Liver (tissue), 9 donors: ENCODE measurements around the gene GRIP2. TPM values are rescaled to one million over a fixed set of nuclear protein-coding genes. Genes with fewer than 3 reads are reported as not detected.

Experiments
- DNase-seq: peaks from one replicate; pipeline ENCODE4 v3.0.0-alpha.2; 2017; ENCODE audit warnings: low spot score
- H3K27ac ChIP-seq, 2 donors: one replicate each; pipeline ENCODE4 v1.7.0; 2013; ENCODE audit warnings: inconsistent platforms in 2 of 2, low read length in 2 of 2, control low read depth in 1 of 2, low read depth in 1 of 2, mild to moderate bottlenecking in 1 of 2
- H3K27me3 ChIP-seq, 4 donors: one replicate each; pipeline versions ENCODE4 v1.6.1 to v1.7.0; 2013; ENCODE audit warnings: low read length in 3 of 4, inconsistent platforms in 1 of 4, mild to moderate bottlenecking in 1 of 4, moderate library complexity in 1 of 4; ENCODE audit not compliant: control insufficient read depth in 4 of 4, insufficient read depth in 4 of 4
- H3K36me3 ChIP-seq, 4 donors: one replicate each; pipeline versions ENCODE4 v1.6.1 to v1.7.0; 2013; ENCODE audit warnings: low read length in 3 of 4, mild to moderate bottlenecking in 3 of 4, low read depth in 1 of 4, moderate library complexity in 1 of 4; ENCODE audit not compliant: control insufficient read depth in 4 of 4, insufficient read depth in 3 of 4
- H3K4me1 ChIP-seq, 4 donors: one replicate each; pipeline versions ENCODE4 v1.6.1 to v1.7.0; 2013; ENCODE audit warnings: low read length in 3 of 4, mild to moderate bottlenecking in 3 of 4, moderate library complexity in 1 of 4; ENCODE audit not compliant: control insufficient read depth in 4 of 4, insufficient read depth in 4 of 4
- H3K4me3 ChIP-seq, 3 donors: one replicate each; pipeline versions ENCODE4 v1.6.1 to v1.7.0; 2013; ENCODE audit warnings: low read length in 3 of 3, control low read depth in 1 of 3, low read depth in 1 of 3, mild to moderate bottlenecking in 1 of 3
- H3K9ac ChIP-seq, 2 donors: one replicate each; pipeline ENCODE4 v1.7.0; 2013; ENCODE audit warnings: low read length in 2 of 2, mild to moderate bottlenecking in 2 of 2, moderate library complexity in 2 of 2, control low read depth in 1 of 2, low read depth in 1 of 2
- H3K9me3 ChIP-seq, 4 donors: one replicate each; pipeline versions ENCODE4 v1.6.1 to v1.7.0; 2013; ENCODE audit warnings: low read length in 3 of 4; ENCODE audit not compliant: control insufficient read depth in 4 of 4
- ATF3 ChIP-seq: IDR thresholded peaks from 2 replicates; pipeline ENCODE4 v1.6.1; 2016; ENCODE audit warnings: antibody characterized with exemption
- EGR1 ChIP-seq, 2 donors: IDR thresholded peaks; 2 replicates each; pipeline ENCODE4 v1.6.1; 2016 to 2018; ENCODE audit warnings: antibody characterized with exemption in 2 of 2, low read depth in 2 of 2
- FOXA1 ChIP-seq: IDR thresholded peaks from 2 replicates; pipeline ENCODE4 v1.6.1; 2016; ENCODE audit warnings: antibody characterized with exemption
- FOXA2 ChIP-seq: IDR thresholded peaks from 2 replicates; pipeline ENCODE4 v1.6.1; 2016; ENCODE audit warnings: antibody characterized with exemption
- GABPA ChIP-seq, 2 donors: IDR thresholded peaks in 1 of 2; conservative IDR thresholded peaks in 1 of 2; 2 replicates each; pipeline ENCODE4 v1.6.1; 2016; ENCODE audit warnings: antibody characterized with exemption in 2 of 2, mild to moderate bottlenecking in 1 of 2, moderate library complexity in 1 of 2
- HNF4A ChIP-seq, 2 donors: conservative IDR thresholded peaks; 2 replicates each; pipeline ENCODE4 v1.6.1; 2016; ENCODE audit warnings: antibody characterized with exemption in 2 of 2, mild to moderate bottlenecking in 2 of 2
- HNF4G ChIP-seq: IDR thresholded peaks from 2 replicates; pipeline ENCODE4 v1.6.1; 2016; ENCODE audit warnings: antibody characterized with exemption
- JUND ChIP-seq, 2 donors: IDR thresholded peaks; 2 replicates each; pipeline ENCODE4 v1.6.1; 2016; ENCODE audit warnings: antibody characterized with exemption in 2 of 2
- MAX ChIP-seq: IDR thresholded peaks from 2 replicates; pipeline ENCODE4 v1.6.1; 2016; ENCODE audit warnings: antibody characterized with exemption
- NR2F2 ChIP-seq: IDR thresholded peaks from 2 replicates; pipeline ENCODE4 v1.6.1; 2016; ENCODE audit warnings: antibody characterized with exemption
- RXRA ChIP-seq, 2 donors: IDR thresholded peaks; 2 replicates each; pipeline ENCODE4 v1.6.1; 2017 to 2018; ENCODE audit warnings: antibody characterized with exemption in 2 of 2, mild to moderate bottlenecking in 1 of 2
- SP1 ChIP-seq: IDR thresholded peaks from 2 replicates; pipeline ENCODE4 v1.6.1; 2018; ENCODE audit warnings: antibody characterized with exemption, mild to moderate bottlenecking
- TAF1 ChIP-seq: conservative IDR thresholded peaks from 2 replicates; pipeline ENCODE4 v1.6.1; 2016; ENCODE audit warnings: antibody characterized with exemption, mild to moderate bottlenecking
- YY1 ChIP-seq: IDR thresholded peaks from 2 replicates; pipeline ENCODE4 v1.6.1; 2016; ENCODE audit warnings: antibody characterized with exemption, mild to moderate bottlenecking
- WGBS: extraction: QIAGEN DNeasy Blood & Tissue Kit; methylation state at CpG from one replicate; pipeline ENCODE4 v1.1.7; 2013; 5-methylcytosine and 5-hydroxymethylcytosine counted together
- polyA plus RNA-seq, 2 donors: library from polyadenylated mRNA; stranded (reverse) in 1 of 2; unstranded in 1 of 2; fragments of 200-250 nt in 1 of 2; fragments of >200 nt in 1 of 2; fragmentation: Nextera tagmentation in 1 of 2; extraction: Ambion mirVana in 1 of 2; gene quantifications; one replicate each; pipeline versions ENCODE4 v1.2.1 to v1.2.3, GENCODE V29; 2013 to 2015
- total RNA-seq, 2 donors: library from RNA; depleted of rRNA; stranded (reverse); fragments of >200 nt; gene quantifications; one replicate each; pipeline ENCODE4 v1.2.3, GENCODE V29; 2014
- TF ChIP-seq, protein P1 (sequence below): IDR thresholded peaks from 2 replicates; pipeline ENCODE4 v1.6.1; 2016; ENCODE audit warnings: antibody characterized with exemption
- TF ChIP-seq, protein P2 (sequence below): fragments of 150-350 bp; IDR thresholded peaks from 2 replicates; pipeline ENCODE4 v1.5.1; 2017; ENCODE audit warnings: improper control_type of control experiment, low read depth, low read length; ENCODE audit not compliant: missing input control
- donor health status: healthy.
- donor health status: healthy.
- donor health status: healthy.
- donor health status: healthy.
- donor health status: healthy.

GRIP2 gene
- total and polyA plus RNA-seq, 4 donors, result 0.05 to 0.33 (median 0.09) TPM; not detected in 1

DNA sequence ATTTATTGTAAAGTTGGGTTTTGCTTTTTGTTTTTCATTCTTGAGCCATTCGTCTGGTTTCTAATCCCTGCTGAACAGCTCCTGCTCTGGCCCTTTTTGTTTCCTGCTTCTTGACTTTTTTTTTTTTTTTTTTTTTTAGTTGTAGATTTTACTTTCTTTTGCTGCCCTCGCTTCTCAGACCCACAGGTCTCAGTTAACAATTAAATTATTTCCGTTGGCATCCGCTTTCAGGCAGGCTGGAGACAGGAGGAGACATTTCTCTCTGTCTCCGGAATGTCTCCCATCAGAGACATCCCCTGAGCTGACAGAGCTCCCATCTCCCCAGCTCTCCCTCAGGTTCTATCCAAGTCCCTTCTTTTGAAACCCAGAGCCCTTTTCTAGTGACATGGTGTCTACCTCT lies 69.1 kb downstream of the GRIP2 start:
- H3K36me3 ChIP-seq, result no peaks in the 10 kb centered on the region
- H3K27me3 ChIP-seq, result no peaks in the 10 kb centered on the region
- no peaks in the 10 kb centered on the region for H3K4me1 ChIP-seq
- no peak overlapping the region for H3K4me3 ChIP-seq
- DNase-seq, result no peak
- no peak for TF ChIP-seq HNF4G
- TF ChIP-seq GABPA (IDR thresholded peaks at IDR 0.05 in 1 of 2, conservative IDR thresholded peaks at IDR 0.05 in 1 of 2), result no peak
- TF ChIP-seq JUND (IDR thresholded peaks at IDR 0.05), result no peak
- TF ChIP-seq, protein P1, sequence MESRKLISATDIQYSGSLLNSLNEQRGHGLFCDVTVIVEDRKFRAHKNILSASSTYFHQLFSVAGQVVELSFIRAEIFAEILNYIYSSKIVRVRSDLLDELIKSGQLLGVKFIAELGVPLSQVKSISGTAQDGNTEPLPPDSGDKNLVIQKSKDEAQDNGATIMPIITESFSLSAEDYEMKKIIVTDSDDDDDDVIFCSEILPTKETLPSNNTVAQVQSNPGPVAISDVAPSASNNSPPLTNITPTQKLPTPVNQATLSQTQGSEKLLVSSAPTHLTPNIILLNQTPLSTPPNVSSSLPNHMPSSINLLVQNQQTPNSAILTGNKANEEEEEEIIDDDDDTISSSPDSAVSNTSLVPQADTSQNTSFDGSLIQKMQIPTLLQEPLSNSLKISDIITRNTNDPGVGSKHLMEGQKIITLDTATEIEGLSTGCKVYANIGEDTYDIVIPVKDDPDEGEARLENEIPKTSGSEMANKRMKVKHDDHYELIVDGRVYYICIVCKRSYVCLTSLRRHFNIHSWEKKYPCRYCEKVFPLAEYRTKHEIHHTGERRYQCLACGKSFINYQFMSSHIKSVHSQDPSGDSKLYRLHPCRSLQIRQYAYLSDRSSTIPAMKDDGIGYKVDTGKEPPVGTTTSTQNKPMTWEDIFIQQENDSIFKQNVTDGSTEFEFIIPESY, result no peak
- WGBS, result 79% methylated on average over 5 of the region's 5 CpGs
- no peaks in the 10 kb centered on the region for H3K9me3 ChIP-seq
- H3K27ac ChIP-seq, result no peak overlapping the region
- H3K9ac ChIP-seq, result no peak overlapping the region

- no peak overlapping the region for H3K27ac ChIP-seq
- H3K9ac ChIP-seq, result no peak overlapping the region
- no peaks in the 10 kb centered on the region for H3K9me3 ChIP-seq
- no peaks in the 10 kb centered on the region for H3K36me3 ChIP-seq
- no peaks in the 10 kb centered on the region for H3K4me1 ChIP-seq
- no peak for DNase-seq
- H3K27me3 ChIP-seq, result no peaks in the 10 kb centered on the region
- TF ChIP-seq FOXA1 (no peak), JUND (IDR thresholded peaks at IDR 0.05) (no peak), MAX (no peak), TAF1 (no peak), NR2F2 (no peak)
- TF ChIP-seq, protein P1, result no peak
- H3K4me3 ChIP-seq, result no peak overlapping the region
- 87% methylated on average over 12 of the region's 12 CpGs for WGBS
These were observed 69.7 kb downstream of the GRIP2 start for GRCh38 chr3:14470461-14470860.

DNA sequence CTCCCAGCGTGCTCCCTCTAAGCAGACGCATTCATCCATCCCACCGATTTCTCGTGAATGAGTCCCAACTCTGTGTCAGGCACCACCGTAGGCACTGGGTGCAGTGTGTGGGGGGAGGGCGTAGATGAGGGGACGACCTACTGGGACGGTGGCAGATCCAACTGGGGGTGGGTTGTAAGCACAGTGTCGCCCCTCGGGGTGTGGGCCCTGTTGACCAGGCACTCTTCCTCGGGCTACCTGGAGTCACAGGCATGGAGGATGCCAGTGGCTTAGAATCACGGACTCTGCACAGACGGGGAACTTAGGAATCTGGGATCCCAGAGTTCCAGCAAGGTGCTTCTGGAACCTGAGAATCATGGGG lies 71.5 kb downstream of the GRIP2 start:
- Histone ChIP-seq H3K36me3 (no peaks in the 10 kb centered on the region), H3K4me1 (no peaks in the 10 kb centered on the region), H3K4me3 (no peak overlapping the region), H3K27ac (no peak overlapping the region), H3K27me3 (no peaks in the 10 kb centered on the region), H3K9me3 (no peaks in the 10 kb centered on the region), H3K9ac (no peak overlapping the region)
- WGBS, result 86% methylated on average over 13 of the region's 13 CpGs
- DNase-seq, result no peak
- no peak for TF ChIP-seq YY1
- no peak for TF ChIP-seq HNF4A (conservative IDR thresholded peaks at IDR 0.05)
- no peak for TF ChIP-seq HNF4G
- TF ChIP-seq, protein P1, result no peak
- no peak for TF ChIP-seq TAF1
- TF ChIP-seq GABPA (IDR thresholded peaks at IDR 0.05 in 1 of 2, conservative IDR thresholded peaks at IDR 0.05 in 1 of 2), result no peak
- TF ChIP-seq EGR1 (IDR thresholded peaks at IDR 0.05; ENCODE audit: low read depth in 2 of 2), result no peak
- TF ChIP-seq, protein P2, sequence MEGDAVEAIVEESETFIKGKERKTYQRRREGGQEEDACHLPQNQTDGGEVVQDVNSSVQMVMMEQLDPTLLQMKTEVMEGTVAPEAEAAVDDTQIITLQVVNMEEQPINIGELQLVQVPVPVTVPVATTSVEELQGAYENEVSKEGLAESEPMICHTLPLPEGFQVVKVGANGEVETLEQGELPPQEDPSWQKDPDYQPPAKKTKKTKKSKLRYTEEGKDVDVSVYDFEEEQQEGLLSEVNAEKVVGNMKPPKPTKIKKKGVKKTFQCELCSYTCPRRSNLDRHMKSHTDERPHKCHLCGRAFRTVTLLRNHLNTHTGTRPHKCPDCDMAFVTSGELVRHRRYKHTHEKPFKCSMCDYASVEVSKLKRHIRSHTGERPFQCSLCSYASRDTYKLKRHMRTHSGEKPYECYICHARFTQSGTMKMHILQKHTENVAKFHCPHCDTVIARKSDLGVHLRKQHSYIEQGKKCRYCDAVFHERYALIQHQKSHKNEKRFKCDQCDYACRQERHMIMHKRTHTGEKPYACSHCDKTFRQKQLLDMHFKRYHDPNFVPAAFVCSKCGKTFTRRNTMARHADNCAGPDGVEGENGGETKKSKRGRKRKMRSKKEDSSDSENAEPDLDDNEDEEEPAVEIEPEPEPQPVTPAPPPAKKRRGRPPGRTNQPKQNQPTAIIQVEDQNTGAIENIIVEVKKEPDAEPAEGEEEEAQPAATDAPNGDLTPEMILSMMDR, result no peak
- TF ChIP-seq ATF3, result no peak
- no peak for TF ChIP-seq SP1
- TF ChIP-seq FOXA2, result no peak
- TF ChIP-seq NR2F2, result no peak
- TF ChIP-seq RXRA (IDR thresholded peaks at IDR 0.05), result no peak
- TF ChIP-seq JUND (IDR thresholded peaks at IDR 0.05), result no peak
